ENCODE measurements around the gene OSBPL10.

- TF ChIP-seq CTCF (IDR thresholded peaks at IDR 0.05) (no peak), EP300 (IDR thresholded peaks at IDR 0.05) (no peak)
Observed at GRCh38 chr3:31976302-31976701, 4.8 kb downstream of the OSBPL10 start.
